KMS-11 (cell line): ENCODE measurements around the gene TCEANC.
"Not testable (repeated sequence)": the region's sequence is repeated elsewhere in the genome, so short reads cannot be mapped to it uniquely, and the experiment has no call there.

Experiments
- H2AFZ ChIP-seq: fragments of 200-600 bp; sonication (generic); 2 replicates; pipeline ENCODE4 v1.6.1; 2016; ENCODE audit warnings: antibody characterized with exemption, mixed run types, low read depth
- H3K27ac ChIP-seq: fragments of 200-600 bp; sonication (generic); 2 replicates; pipeline ENCODE4 v1.6.1; 2016; ENCODE audit warnings: mild to moderate bottlenecking, mixed run types
- H3K27me3 ChIP-seq: fragments of 200-600 bp; sonication (generic); 2 replicates; pipeline ENCODE4 v1.6.1; 2017; ENCODE audit warnings: mild to moderate bottlenecking, low read depth, mixed run types, moderate library complexity; ENCODE audit not compliant: insufficient read depth
- H3K36me3 ChIP-seq: fragments of 200-600 bp; sonication (generic); 2 replicates; pipeline ENCODE4 v1.6.1; 2017; ENCODE audit warnings: mild to moderate bottlenecking, mixed run types; ENCODE audit not compliant: insufficient read depth
- H3K4me1 ChIP-seq: fragments of 200-600 bp; sonication (generic); 2 replicates; pipeline ENCODE4 v1.6.1; 2016; ENCODE audit warnings: mild to moderate bottlenecking, low read depth, mixed run types; ENCODE audit not compliant: poor library complexity, severe bottlenecking
- H3K4me2 ChIP-seq: fragments of 200-600 bp; sonication (generic); 2 replicates; pipeline ENCODE4 v1.7.0; 2016; ENCODE audit warnings: mild to moderate bottlenecking, mixed run types
- H3K4me3 ChIP-seq: fragments of 200-600 bp; sonication (generic); IDR thresholded peaks from 2 replicates; pipeline ENCODE4 v1.6.1; 2017; ENCODE audit warnings: low read depth, low read length, mixed read lengths; ENCODE audit not compliant: insufficient read depth
- H3K79me2 ChIP-seq: fragments of 200-600 bp; sonication (generic); 2 replicates; pipeline ENCODE4 v1.6.1; 2016; ENCODE audit warnings: low read depth, mixed run types; ENCODE audit not compliant: insufficient read depth
- H3K9ac ChIP-seq: fragments of 200-600 bp; sonication (generic); 2 replicates; pipeline ENCODE4 v1.6.1; 2016; ENCODE audit warnings: mild to moderate bottlenecking, mixed run types
- H4K20me1 ChIP-seq: fragments of 200-600 bp; sonication (generic); 2 replicates; pipeline ENCODE4 v1.6.1; 2016; ENCODE audit warnings: mild to moderate bottlenecking, mixed run types; ENCODE audit not compliant: insufficient read depth
- CTCF ChIP-seq: fragments of 200-600 bp; sonication (generic); conservative IDR thresholded peaks from 2 replicates; pipeline ENCODE4 v1.6.1; 2017; ENCODE audit warnings: low read depth, mild to moderate bottlenecking, antibody characterized with exemption, low read length, moderate library complexity, mixed read lengths

The TCEANC gene

GRCh38 chrX:13614154-13614553 lies 38.8 kb upstream of the TCEANC start:
- no peak overlapping the region for H3K4me2 ChIP-seq
- no peak for TF ChIP-seq CTCF
- H3K9ac ChIP-seq: no peak overlapping the region
- no peak overlapping the region for H3K27ac ChIP-seq
- no peak overlapping the region for H2AFZ ChIP-seq
- H3K79me2 ChIP-seq: no peaks in the 10 kb centered on the region
- no peaks in the 10 kb centered on the region for H4K20me1 ChIP-seq
- H3K4me1 ChIP-seq: peaks cover 14% of the 10 kb centered on the region
- H3K4me3 ChIP-seq: no peak overlapping the region
- H3K36me3 ChIP-seq: no peaks in the 10 kb centered on the region
- no peaks in the 10 kb centered on the region for H3K27me3 ChIP-seq

GRCh38 chrX:13620207-13620606 lies 32.7 kb upstream of the TCEANC start:
- Histone ChIP-seq H3K4me3 (no peak overlapping the region), H3K36me3 (no peaks in the 10 kb centered on the region), H3K27me3 (no peaks in the 10 kb centered on the region)

GRCh38 chrX:13622401-13622964 lies 30.5 kb upstream of the TCEANC start:
- Histone ChIP-seq H3K27me3 (no peaks in the 10 kb centered on the region), H2AFZ (no peak overlapping the region), H3K27ac (no peak overlapping the region), H3K4me1 (no peaks in the 10 kb centered on the region), H4K20me1 (no peaks in the 10 kb centered on the region), H3K79me2 (no peaks in the 10 kb centered on the region), H3K36me3 (no peaks in the 10 kb centered on the region), H3K9ac (no peak overlapping the region), H3K4me2 (no peak overlapping the region), H3K4me3 (no peak overlapping the region)
- no peak for TF ChIP-seq CTCF

More at GRCh38 chrX:13620207-13620606, 32.7 kb upstream of the TCEANC start:
- no peaks in the 10 kb centered on the region for H4K20me1 ChIP-seq
- H2AFZ ChIP-seq: no peak overlapping the region
- H3K4me1 ChIP-seq: peaks cover 7% of the 10 kb centered on the region
- TF ChIP-seq CTCF: no peak
- no peak overlapping the region for H3K27ac ChIP-seq
- H3K4me2 ChIP-seq: no peak overlapping the region
- H3K9ac ChIP-seq: no peak overlapping the region
- H3K79me2 ChIP-seq: no peaks in the 10 kb centered on the region

GRCh38 chrX:13627306-13627705 lies 25.6 kb upstream of the TCEANC start:
- Histone ChIP-seq H3K27me3 (no peaks in the 10 kb centered on the region), H4K20me1 (no peaks in the 10 kb centered on the region)

GRCh38 chrX:13637224-13637623 lies 15.7 kb upstream of the TCEANC start:
- not testable (repeated sequence) for H3K4me3 ChIP-seq, H3K27ac ChIP-seq, H2AFZ ChIP-seq, H3K4me2 ChIP-seq, H3K79me2 ChIP-seq, H3K36me3 ChIP-seq, H3K27me3 ChIP-seq, H3K4me1 ChIP-seq, H4K20me1 ChIP-seq, H3K9ac ChIP-seq

More at GRCh38 chrX:13627306-13627705, 25.6 kb upstream of the TCEANC start:
- TF ChIP-seq CTCF: no peak
- no peak overlapping the region for H2AFZ ChIP-seq
- no peaks in the 10 kb centered on the region for H3K4me1 ChIP-seq
- no peak overlapping the region for H3K4me3 ChIP-seq
- no peak overlapping the region for H3K27ac ChIP-seq
- no peaks in the 10 kb centered on the region for H3K36me3 ChIP-seq
- H3K79me2 ChIP-seq: no peaks in the 10 kb centered on the region
- H3K9ac ChIP-seq: no peak overlapping the region
- H3K4me2 ChIP-seq: no peak overlapping the region
